HG03066 (cell line): Measurements from ENCODE around the gene ZNF586.
"Not testable (repeated sequence)": the region's sequence is repeated elsewhere in the genome, so short reads cannot be mapped to it uniquely, and the experiment has no call there.

ENCODE experiments used
- ATAC-seq: cut with Tn5 transposase; IDR thresholded peaks from one replicate; pipeline ENCODE4 v1.9.1; 2021; ENCODE audit warnings: low read depth; ENCODE audit not compliant: unreplicated experiment

ZNF586 gene

GRCh38 chr19:57821501-57821900 lies 52.0 kb downstream of the ZNF586 start:
- ATAC-seq: not testable (repeated sequence)

GRCh38 chr19:57823155-57823554 lies 53.7 kb downstream of the ZNF586 start:
- ATAC-seq: not testable (repeated sequence)

GRCh38 chr19:57823608-57824007 lies 54.1 kb downstream of the ZNF586 start:
- ATAC-seq: not testable (repeated sequence)

- no peak for ATAC-seq
Observed at GRCh38 chr19:57825511-57825910, 56.0 kb downstream of the ZNF586 start.

- no peak for ATAC-seq
Observed at GRCh38 chr19:57829316-57829715, 59.8 kb downstream of the ZNF586 start.

- ATAC-seq: no peak
Observed at GRCh38 chr19:57830071-57830602, 60.7 kb downstream of the ZNF586 start, which contains the start of gene ZNF587B. ZNF587B (plus strand) TSS chr19:57830299; CDS start chr19:57830529, 230 bp downstream.
